Esophagus muscularis mucosa (tissue), 4 donors: ENCODE data around the gene TTYH3.

ENCODE experiments used
- CTCF ChIP-seq, 3 experiments: fragments of 200-600 bp in 2 of 3; fragments of 450-650 bp in 1 of 3; sonication (generic) in 2 of 3; IDR thresholded peaks; one replicate each; pipeline ENCODE4 v1.5.1; 2017 to 2019; ENCODE audit warnings: antibody characterized with exemption in 3 of 3, mild to moderate bottlenecking in 2 of 3, moderate library complexity in 1 of 3
- EP300 ChIP-seq: sonication (generic); formaldehyde crosslinking; IDR thresholded peaks from one replicate; pipeline ENCODE4 v1.6.1; 2017; ENCODE audit warnings: antibody characterized with exemption
- POLR2A ChIP-seq: fragments of 450-650 bp; IDR thresholded peaks from one replicate; pipeline ENCODE4 v1.6.1; 2017; ENCODE audit warnings: antibody characterized with exemption, moderate library complexity, mild to moderate bottlenecking, low read depth
- POLR2AphosphoS5 ChIP-seq, 2 donors: sonication (generic); formaldehyde crosslinking; IDR thresholded peaks; one replicate each; pipeline ENCODE4 v1.6.1; 2017; ENCODE audit warnings: antibody characterized with exemption in 2 of 2

DNA sequence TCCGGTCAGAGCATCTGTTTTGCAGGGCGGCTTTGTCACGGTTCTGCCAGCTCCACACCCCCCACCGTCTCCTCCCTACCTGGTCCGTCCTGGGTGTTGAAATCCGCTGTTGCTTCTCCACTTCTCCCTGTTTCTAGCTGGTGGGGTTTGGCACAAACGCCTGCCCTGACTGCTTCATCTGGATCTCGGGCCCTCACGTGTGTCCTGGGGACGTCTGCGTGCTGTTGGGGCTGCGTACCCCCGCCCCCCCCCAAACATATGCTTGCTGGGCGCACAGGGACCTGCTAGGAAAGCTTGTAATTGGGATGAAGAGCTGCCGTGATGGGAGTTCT is 67.5 kb downstream of the TTYH3 start:
- TF ChIP-seq CTCF (IDR thresholded peaks at IDR 0.05) (no peak), EP300 (no peak), POLR2AphosphoS5 (IDR thresholded peaks at IDR 0.05) (no peak), POLR2A (no peak)
